Endothelial cell of umbilical vein (primary cell): ENCODE results near the gene PHB1. TPM values are rescaled to one million over a fixed set of nuclear protein-coding genes. Genes with fewer than 3 reads are reported as not detected.

ENCODE experiments used
- BruUV-seq: library from RNA; stranded (reverse); fragments of 400-500 nt; replicated peaks from 2 replicates; lab custom pipeline; 2021; lab: Mats Ljungman, UMichigan
- CTCF ChIA-PET: fragments of 300-600, 350-600 bp; sonication (Branson Sonifier 250); formaldehyde crosslinking; loops from one replicate; lab custom pipeline; 2021; ENCODE audit warnings: antibody characterized with exemption, inconsistent platforms; lab: Charles Lee
- POLR2A ChIA-PET: fragments of 300-600, 350-600 bp; sonication (Branson Sonifier 250); formaldehyde crosslinking; loops from one replicate; lab custom pipeline; 2021; ENCODE audit warnings: antibody characterized with exemption, inconsistent platforms; lab: Charles Lee
- DNase-seq: peaks from one replicate; pipeline ENCODE4 v3.0.0-alpha.2; 2011; ENCODE audit warnings: low read depth, low spot score
- FAIRE-seq: peaks from 2 replicates; lab custom pipeline; 2011; peaks lifted over from hg19 to GRCh38; lab: Jason Lieb, UNC
- H2AFZ ChIP-seq: 2 replicates; pipeline ENCODE4 v1.6.0; 2012; ENCODE audit warnings: low read depth, low read length, control low read depth, inconsistent platforms
- H3K27ac ChIP-seq: 2 replicates; pipeline ENCODE4 v1.5.1; 2011; ENCODE audit warnings: low read depth, mild to moderate bottlenecking, control low read depth, low read length, moderate library complexity; ENCODE audit not compliant: insufficient read depth
- H3K27me3 ChIP-seq, 2 experiments: 2 replicates each; pipeline versions ENCODE4 v1.6.0 to v1.6.1; 2011; ENCODE audit warnings: low read length in 2 of 2, mixed read lengths in 1 of 2; ENCODE audit not compliant: control insufficient read depth in 2 of 2, insufficient read depth in 2 of 2
- H3K36me3 ChIP-seq, 2 experiments: 2 replicates in 1 of 2; 3 replicates in 1 of 2; pipeline ENCODE4 v1.5.1; 2011; ENCODE audit warnings: low read length in 2 of 2, mild to moderate bottlenecking in 1 of 2, moderate library complexity in 1 of 2; ENCODE audit not compliant: control insufficient read depth in 2 of 2, insufficient read depth in 2 of 2; ENCODE audit errors: extremely low read depth in 1 of 2
- H3K4me1 ChIP-seq: 3 replicates; pipeline ENCODE4 v1.5.1; 2011; ENCODE audit warnings: mild to moderate bottlenecking, low read length; ENCODE audit not compliant: control insufficient read depth, insufficient read depth; ENCODE audit errors: extremely low read depth
- H3K4me2 ChIP-seq: 2 replicates; pipeline ENCODE4 v1.6.1; 2011; ENCODE audit warnings: low read length, control low read depth, mixed read lengths; ENCODE audit not compliant: insufficient read depth
- H3K4me3 ChIP-seq, 3 experiments: fragments of 200-600 bp in 1 of 3; sonication (generic), shearing (Covaris generic) in 1 of 3; replicated peaks in 1 of 3; 2 replicates each; pipeline ENCODE4 v1.5.1; 2011 to 2016; ENCODE audit warnings: control low read depth in 3 of 3, low read length in 3 of 3, mild to moderate bottlenecking in 2 of 3, inconsistent platforms in 1 of 3, low read depth in 1 of 3, moderate library complexity in 1 of 3; ENCODE audit not compliant: insufficient read depth in 1 of 3
- H3K79me2 ChIP-seq: 2 replicates; pipeline ENCODE4 v1.6.0; 2012; ENCODE audit warnings: low read length, inconsistent platforms; ENCODE audit not compliant: control insufficient read depth, insufficient read depth
- H3K9ac ChIP-seq: replicated peaks from 2 replicates; pipeline ENCODE3; 2011; ENCODE audit warnings: low read length, control low read depth; ENCODE audit not compliant: insufficient read depth; ENCODE audit errors: extremely low read depth
- H3K9me1 ChIP-seq: replicated peaks from 3 replicates; pipeline ENCODE4 v1.6.0; 2011; ENCODE audit warnings: mild to moderate bottlenecking, low read length; ENCODE audit not compliant: control insufficient read depth, insufficient read depth; ENCODE audit errors: extremely low read depth
- H3K9me3 ChIP-seq: replicated peaks from 2 replicates; pipeline ENCODE4 v1.5.1; 2012; ENCODE audit warnings: low read length, inconsistent platforms; ENCODE audit not compliant: control insufficient read depth, insufficient read depth
- H4K20me1 ChIP-seq: replicated peaks from 2 replicates; pipeline ENCODE3; 2011; ENCODE audit warnings: mild to moderate bottlenecking, low read length; ENCODE audit not compliant: control insufficient read depth, insufficient read depth; ENCODE audit errors: extremely low read depth
- EZH2 ChIP-seq: IDR thresholded peaks from 2 replicates; pipeline ENCODE4 v1.6.1; 2012; ENCODE audit warnings: borderline replicate concordance, low read depth, mild to moderate bottlenecking, moderate library complexity, low read length, inconsistent platforms; ENCODE audit not compliant: severe bottlenecking
- FOS ChIP-seq: IDR thresholded peaks from 2 replicates; pipeline ENCODE4 v1.6.1; 2011; ENCODE audit warnings: mild to moderate bottlenecking, low read length, moderate library complexity, borderline replicate concordance; ENCODE audit not compliant: insufficient read depth
- GATA2 ChIP-seq: IDR thresholded peaks from 2 replicates; pipeline ENCODE4 v1.7.0; 2011; ENCODE audit warnings: low read depth, mild to moderate bottlenecking, moderate library complexity, mixed read lengths, low read length; ENCODE audit not compliant: insufficient read length, insufficient read depth
- JUN ChIP-seq: IDR thresholded peaks from 2 replicates; pipeline ENCODE4 v1.6.1; 2011; ENCODE audit warnings: borderline replicate concordance, low read depth; ENCODE audit not compliant: insufficient read length, insufficient read depth
- MYC ChIP-seq: IDR thresholded peaks from one replicate; pipeline ENCODE4 v1.6.1; 2011; ENCODE audit warnings: mild to moderate bottlenecking, low read depth, low read length
- POLR2A ChIP-seq: IDR thresholded peaks from 2 replicates; pipeline ENCODE4 v1.6.1; 2012; ENCODE audit warnings: low read depth, mild to moderate bottlenecking, control low read depth, low read length
- POLR2AphosphoS5 ChIP-seq: IDR thresholded peaks from 2 replicates; pipeline ENCODE4 v1.6.1; 2012; ENCODE audit warnings: low read depth, mild to moderate bottlenecking, control low read depth, low read length, moderate library complexity; ENCODE audit not compliant: insufficient read depth
- dilution Hi-C: fragments of 300-500 bp; cut with MboI; formaldehyde crosslinking; loops from one replicate; pipeline ENCODE4 v1.15.0; 2019; ENCODE audit warnings: low sequenced_read_pairs; ENCODE audit not compliant: extremely low pct_ligation_motif_present
- intact Hi-C: fragments of 100-400 bp; cut with micrococcal nuclease; formaldehyde crosslinking; loops from one replicate; pipeline ENCODE4 v1.10.0; 2022
- polyA plus RNA-seq, 4 experiments: library from polyadenylated mRNA; depleted of rRNA in 3 of 4; stranded (reverse) in 3 of 4; unstranded in 1 of 4; fragments of >200 nt; gene quantifications; 2 replicates each; pipeline versions ENCODE4 v1.2.1 to v1.2.3, GENCODE V29; 2011 to 2012; ENCODE audit warnings: missing spikeins in 1 of 4
- total RNA-seq: library from RNA; stranded (reverse); gene quantifications from 2 replicates; pipeline ENCODE4 v1.2.3, GENCODE V29; 2021
- TF ChIP-seq, protein P1 (sequence below): IDR thresholded peaks from 2 replicates; pipeline ENCODE4 v1.6.1; 2011; ENCODE audit not compliant: insufficient read depth, insufficient read length
- TF ChIP-seq, protein P2 (sequence below), 2 donors: IDR thresholded peaks; 1 replicate in 1 of 2; 2 replicates in 1 of 2; pipeline ENCODE4 v1.5.1; 2011; ENCODE audit warnings: low read length in 2 of 2, mild to moderate bottlenecking in 2 of 2, moderate library complexity in 2 of 2, control low read depth in 1 of 2, inconsistent platforms in 1 of 2, low read depth in 1 of 2; ENCODE audit not compliant: insufficient read depth in 1 of 2; ENCODE audit errors: extremely low read depth in 1 of 2

The PHB1 gene
- total and polyA plus RNA-seq, 2 donors (not counting 3 experiments of a cell fraction or from before 2014, with no cell fraction given), result 222 to 287 TPM

DNA sequence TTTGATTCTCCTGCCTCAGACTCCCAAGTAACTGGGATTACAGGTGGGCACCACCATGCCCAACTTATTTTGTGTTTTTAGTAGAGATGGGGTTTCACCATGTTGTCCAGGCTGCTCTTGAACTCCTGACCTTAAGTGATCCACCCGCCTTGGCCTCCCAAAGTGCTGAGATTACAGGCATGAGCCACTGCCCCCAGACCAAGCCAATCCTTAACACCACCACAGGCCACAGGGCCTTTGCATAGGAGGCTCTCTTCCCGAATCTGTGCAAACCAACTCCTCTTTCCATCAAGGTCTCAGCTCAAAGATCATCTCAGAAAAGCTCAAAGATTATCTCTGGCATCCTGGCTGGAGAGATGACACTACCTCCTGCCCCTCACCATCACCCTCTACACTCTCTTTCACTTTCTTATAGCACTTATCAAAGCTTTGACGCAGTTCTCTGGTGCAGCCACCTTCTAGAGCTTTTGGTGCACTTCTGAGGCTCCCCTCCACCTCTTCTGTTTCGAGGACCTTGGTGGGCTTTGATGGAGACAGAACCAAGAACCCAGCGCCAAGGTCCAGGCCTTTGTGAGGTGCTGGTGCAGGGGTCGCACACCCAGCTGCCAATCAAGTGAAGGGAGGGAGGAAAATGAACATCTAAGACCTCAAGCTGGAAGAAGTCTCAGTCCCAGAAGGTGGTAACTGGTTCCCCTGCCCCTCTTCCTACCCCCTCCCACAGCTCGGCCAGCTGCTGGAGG is 23.2 kb upstream of the PHB1 start:
- no peak overlapping the region for H3K4me3 ChIP-seq
- DNase-seq, result no peak
- H3K27me3 ChIP-seq, result peaks cover 27 to 29% of the 10 kb centered on the region in 2 experiments
- H3K27ac ChIP-seq, result no peak overlapping the region
- no peaks in the 10 kb centered on the region for H3K4me1 ChIP-seq
- no peaks in the 10 kb centered on the region for H3K36me3 ChIP-seq
- H3K79me2 ChIP-seq, result no peaks in the 10 kb centered on the region
- no peaks in the 10 kb centered on the region for H3K9me3 ChIP-seq
- dilution Hi-C loops (no loop called here), intact Hi-C loops (no loop called here)
- BruUV-seq, result no TSS peak
- no peak overlapping the region for H3K4me2 ChIP-seq
- no peaks in the 10 kb centered on the region for H3K9me1 ChIP-seq
- H3K9ac ChIP-seq, result no peak overlapping the region
- FAIRE-seq, result no peak
- H4K20me1 ChIP-seq, result no peaks in the 10 kb centered on the region
- POLR2A ChIA-PET, result interaction anchor here (0.7 kb wide), 1 partner anchor 964 kb away, joined by 3 read pairs; no protein-coding TSS in a partner anchor
- no peak for TF ChIP-seq POLR2AphosphoS5
- TF ChIP-seq, protein P1, sequence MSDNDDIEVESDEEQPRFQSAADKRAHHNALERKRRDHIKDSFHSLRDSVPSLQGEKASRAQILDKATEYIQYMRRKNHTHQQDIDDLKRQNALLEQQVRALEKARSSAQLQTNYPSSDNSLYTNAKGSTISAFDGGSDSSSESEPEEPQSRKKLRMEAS, result no peak
- TF ChIP-seq, protein P2, sequence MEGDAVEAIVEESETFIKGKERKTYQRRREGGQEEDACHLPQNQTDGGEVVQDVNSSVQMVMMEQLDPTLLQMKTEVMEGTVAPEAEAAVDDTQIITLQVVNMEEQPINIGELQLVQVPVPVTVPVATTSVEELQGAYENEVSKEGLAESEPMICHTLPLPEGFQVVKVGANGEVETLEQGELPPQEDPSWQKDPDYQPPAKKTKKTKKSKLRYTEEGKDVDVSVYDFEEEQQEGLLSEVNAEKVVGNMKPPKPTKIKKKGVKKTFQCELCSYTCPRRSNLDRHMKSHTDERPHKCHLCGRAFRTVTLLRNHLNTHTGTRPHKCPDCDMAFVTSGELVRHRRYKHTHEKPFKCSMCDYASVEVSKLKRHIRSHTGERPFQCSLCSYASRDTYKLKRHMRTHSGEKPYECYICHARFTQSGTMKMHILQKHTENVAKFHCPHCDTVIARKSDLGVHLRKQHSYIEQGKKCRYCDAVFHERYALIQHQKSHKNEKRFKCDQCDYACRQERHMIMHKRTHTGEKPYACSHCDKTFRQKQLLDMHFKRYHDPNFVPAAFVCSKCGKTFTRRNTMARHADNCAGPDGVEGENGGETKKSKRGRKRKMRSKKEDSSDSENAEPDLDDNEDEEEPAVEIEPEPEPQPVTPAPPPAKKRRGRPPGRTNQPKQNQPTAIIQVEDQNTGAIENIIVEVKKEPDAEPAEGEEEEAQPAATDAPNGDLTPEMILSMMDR (IDR thresholded peaks at IDR 0.05; ENCODE audit: extremely low read depth in 1 of 2, insufficient read depth in 1 of 2, low read depth in 1 of 2, low read length in 2 of 2), result no peak
- no peak for TF ChIP-seq EZH2
- TF ChIP-seq MYC, result no peak
- no peak for TF ChIP-seq FOS
- no peak for TF ChIP-seq GATA2
- TF ChIP-seq POLR2A, result no peak
- TF ChIP-seq JUN, result no peak
- CTCF ChIA-PET, result interaction anchor here (1.0 to 9.6 kb wide), 2 partner anchors 60 to 119 kb away, joined by 3 to 188 read pairs; no protein-coding TSS in a partner anchor
- H2AFZ ChIP-seq, result no peak overlapping the region
